ENCODE data around the gene ZNF106.

The ZNF106 gene

GRCh38 chr15:42490671-42491538, at the start of gene ZNF106:
Gene ZNF106 (minus strand): TSS chr15:42491141. CDS start chr15:42472289, 18,852 bp downstream.
- DNase-seq (ENCODE audit: low read depth in 2 of 2): peak; percentile 73 to 74

DNA sequence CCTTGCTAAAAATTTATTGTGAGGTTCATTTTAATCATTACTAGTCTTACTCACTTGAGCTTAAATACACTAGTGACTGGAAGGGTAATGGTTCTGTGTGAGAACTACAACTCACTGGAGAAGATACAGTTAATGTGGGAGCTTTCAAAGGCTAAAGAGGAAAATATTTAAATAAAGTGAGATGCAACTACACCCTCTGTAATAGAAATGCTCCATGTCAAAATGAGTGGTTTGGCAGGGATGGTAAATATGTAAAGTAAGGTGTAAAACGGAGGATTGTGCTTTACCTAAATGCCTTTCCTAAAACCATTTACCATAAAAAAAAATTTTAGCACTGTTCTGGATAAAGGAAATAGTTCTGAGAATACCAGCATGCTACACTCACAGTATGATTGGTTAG, 42.3 kb upstream of the ZNF106 start:
- DNase-seq (ENCODE audit: low read depth in 2 of 2): no peak

DNA sequence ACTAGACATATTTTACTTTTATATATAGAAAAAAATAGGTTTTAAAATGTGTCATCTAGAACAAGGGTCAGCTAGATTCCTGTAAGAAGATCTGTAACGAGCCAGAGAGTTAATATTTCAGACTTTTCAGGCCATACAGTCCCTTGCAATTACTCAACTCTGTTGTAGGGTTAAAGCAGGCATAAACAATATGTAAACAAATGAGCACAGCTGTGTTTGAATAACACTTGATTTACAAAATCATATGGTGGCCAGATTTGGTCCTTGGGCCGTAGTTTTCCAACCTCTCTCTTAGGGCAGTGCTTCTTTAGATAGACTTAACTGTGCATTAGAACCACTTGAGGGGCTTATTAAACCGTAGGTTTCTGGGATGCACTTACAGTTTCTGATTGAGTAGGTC, 38.0 kb upstream of the ZNF106 start:
- DNase-seq (ENCODE audit: low read depth in 2 of 2): no peak

GRCh38 chr15:42523331-42523730, 32.4 kb upstream of the ZNF106 start:
- DNase-seq (ENCODE audit: low read depth in 2 of 2): no peak

GRCh38 chr15:42511007-42511391, 20.1 kb upstream of the ZNF106 start:
- DNase-seq (ENCODE audit: low read depth in 2 of 2): no peak

- DNase-seq (ENCODE audit: low read depth in 2 of 2): no peak
Observed at GRCh38 chr15:42510258-42511006, 19.5 kb upstream of the ZNF106 start.

DNA sequence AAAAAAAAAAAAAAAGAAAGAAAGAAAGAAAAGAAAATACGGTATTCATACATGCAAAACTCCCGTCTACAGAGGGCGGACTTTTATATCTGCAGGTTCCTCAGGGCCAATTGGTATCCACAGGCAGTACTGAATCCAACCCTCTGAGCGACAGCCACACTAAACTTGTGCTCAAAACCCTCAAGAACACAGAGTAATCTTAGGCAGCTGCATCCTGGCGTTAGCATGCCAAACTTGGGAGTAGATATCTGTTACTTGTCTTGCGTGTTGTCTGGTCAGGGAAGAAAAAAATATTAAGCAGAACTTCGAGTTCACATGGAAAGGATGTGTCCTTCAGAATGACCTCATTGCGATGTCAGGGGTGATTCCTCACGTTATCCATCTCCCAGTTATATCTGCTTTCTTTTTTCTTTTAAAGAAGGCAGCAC, 17.3 kb upstream of the ZNF106 start:
- no peak for DNase-seq (ENCODE audit: low read depth in 2 of 2)

GRCh38 chr15:42507514-42507913, 16.6 kb upstream of the ZNF106 start:
- DNase-seq (ENCODE audit: low read depth in 2 of 2): no peak

DNA sequence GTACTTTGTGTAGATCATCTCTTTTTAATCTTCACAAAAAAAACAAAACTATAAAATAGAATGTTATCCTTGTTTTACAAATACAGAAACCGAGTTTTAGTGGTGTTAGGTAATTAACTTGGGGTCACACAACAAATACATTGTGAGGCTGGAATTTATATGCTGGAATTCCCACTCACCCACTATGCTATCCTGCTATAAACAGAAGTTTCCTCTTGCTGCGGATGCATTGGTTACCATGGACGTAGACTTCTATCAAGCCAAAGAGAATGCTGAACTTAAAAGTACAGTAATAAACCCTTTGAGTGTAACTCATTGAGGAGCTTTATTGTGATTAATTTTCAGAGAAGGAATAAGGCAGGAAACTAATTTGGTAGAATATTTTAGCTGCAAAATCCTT, 13.7 kb upstream of the ZNF106 start:
- DNase-seq (ENCODE audit: low read depth in 2 of 2): no peak

GRCh38 chr15:42503825-42504224, 12.9 kb upstream of the ZNF106 start:
- DNase-seq (ENCODE audit: low read depth in 2 of 2): no peak

GRCh38 chr15:42502477-42502876, 11.5 kb upstream of the ZNF106 start:
- DNase-seq (ENCODE audit: low read depth in 2 of 2): no peak

DNA sequence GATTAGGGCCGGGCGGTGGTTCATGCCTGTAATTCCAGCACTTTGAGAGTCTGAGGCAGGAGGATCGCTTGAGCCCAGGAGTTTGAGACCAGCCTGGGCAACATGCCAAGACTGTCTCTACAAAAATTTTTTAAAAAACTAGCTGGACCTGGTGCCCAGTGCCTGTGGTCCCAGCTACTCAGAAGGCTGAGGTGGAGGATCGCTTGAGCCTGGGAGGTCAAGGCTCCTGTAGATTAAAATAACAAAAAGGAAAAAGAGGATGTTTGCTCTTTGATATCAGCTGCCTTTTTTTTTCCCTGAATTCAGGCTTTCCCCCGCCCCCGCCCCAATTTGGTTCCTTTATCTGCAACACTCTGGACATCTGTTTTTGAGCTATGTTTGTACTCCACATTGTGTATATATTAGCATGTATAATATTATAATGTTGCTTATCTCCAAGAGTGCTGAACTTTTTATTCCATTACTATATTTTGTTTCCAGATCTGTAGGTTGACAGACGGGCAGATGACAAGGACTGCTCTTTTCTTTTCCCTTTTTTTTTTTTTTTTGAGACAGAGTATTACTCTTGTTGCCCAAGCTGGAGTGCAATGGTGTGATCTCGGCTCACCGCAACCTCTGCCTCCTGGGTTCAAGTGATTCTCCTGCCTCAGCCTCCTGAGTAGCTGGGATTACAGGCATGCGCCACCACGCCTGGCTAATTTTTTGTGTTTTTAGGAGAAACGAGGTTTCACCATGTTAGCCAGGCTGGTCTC, 9.1 kb upstream of the ZNF106 start:
- DNase-seq (ENCODE audit: low read depth in 2 of 2): no peak

DNA sequence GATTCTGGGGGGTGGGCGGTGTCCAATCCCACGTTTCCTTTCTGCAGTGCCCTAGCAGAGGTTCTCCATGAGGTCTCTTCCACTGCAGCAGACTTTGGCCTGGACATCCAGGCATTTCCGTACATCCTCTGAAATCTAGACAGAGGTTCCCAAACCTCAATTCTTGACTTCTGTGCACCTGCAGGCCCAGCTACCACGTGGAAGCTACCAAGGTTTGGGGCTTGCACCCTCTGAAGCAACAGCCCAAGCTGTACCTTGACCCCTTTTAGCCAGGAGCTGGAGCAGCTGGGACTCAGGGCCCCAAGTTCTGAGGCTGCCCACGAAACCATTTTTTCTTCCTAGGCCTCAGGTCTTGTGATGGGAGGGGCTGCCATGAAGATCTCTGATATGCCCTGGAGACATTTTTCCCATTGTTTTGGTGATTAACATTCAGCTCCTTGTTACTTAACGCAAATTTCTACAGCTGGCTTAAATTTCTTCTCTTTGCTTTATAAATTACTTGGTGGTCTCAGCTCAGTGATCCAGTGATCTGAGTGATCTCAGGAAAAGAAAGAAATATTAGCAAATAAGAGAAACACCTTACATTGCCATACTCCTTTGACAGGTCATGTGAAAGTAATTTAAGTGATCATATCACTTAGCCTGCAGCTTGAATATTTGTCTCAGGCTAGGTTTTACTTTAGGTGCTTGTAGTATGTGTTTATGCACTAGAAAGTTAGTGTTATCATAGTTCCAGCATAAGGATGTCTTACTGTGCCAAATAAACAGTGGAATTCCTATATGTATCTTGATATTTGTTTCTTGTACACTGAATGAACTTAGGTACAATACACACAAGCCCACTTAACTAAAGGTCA, 7.5 kb upstream of the ZNF106 start:
- no peak for DNase-seq (ENCODE audit: low read depth in 2 of 2)

DNA sequence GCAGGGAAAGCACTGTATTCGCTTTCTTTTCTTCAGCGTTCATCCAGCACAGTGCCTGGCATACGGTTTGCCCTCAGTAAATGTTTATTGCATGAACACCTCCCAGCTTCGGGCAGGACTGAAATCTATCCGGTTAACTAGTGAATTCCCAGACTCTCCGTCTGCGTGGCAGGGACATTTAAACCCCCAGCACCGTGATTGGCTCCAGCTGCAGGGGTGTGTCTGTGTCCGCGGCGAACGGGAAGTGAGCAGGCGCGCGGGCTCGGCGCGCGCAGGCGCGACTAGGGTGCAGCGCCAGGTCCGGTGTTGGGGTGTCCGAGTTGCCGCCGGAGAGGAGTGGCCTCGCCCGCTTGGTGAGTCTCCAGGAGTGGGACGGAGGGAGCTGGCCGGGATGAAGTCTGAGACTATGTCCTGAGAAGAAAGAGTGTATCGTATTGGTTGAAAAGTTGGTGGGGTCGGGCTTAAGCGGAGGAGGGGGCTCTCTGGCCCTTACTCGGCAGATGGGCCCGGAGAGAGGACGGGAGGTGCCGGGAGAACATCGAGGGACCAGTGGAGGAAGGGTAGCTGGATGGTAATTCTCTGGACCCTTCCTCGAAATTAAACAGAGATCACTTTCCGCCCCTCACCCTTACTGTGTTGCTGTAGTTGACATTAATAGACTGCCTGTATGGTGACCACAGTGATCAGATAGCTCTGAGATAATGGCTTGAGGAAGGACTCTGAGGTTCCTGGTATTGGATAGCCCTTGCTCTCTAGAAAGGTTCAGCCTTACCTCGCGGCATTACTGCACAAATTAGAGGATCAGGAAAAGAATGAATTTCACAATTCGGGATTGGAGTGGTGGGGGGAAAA, 4.6 kb upstream of the ZNF106 start, which contains the start of gene SNAP23:
SNAP23 (plus strand) TSS at position 274 of the 852 bp plus-strand sequence. CDS start 16,213 bp downstream, outside the sequence.
- DNase-seq (ENCODE audit: low read depth in 2 of 2): peak; percentile 57 to 64

DNA sequence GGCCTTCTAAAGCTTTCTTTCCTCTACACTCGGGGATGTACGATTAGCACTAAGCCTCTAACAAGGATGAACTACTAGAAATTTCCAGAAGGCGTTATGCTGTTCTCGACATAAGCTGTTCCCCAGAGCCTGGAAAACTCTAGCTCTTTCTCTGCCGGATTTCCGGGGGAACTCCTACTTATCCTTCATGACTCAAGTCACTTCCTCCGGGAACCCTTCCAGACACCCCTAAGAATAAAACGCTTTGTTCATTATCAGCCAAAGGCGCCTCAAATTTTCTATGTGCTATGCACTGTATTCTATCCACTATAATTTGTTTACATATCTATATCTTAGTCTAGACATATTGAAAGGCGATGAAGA, 4.0 kb upstream of the ZNF106 start:
- peak in 1 of 2 donors; percentile 27 for DNase-seq (ENCODE audit: low read depth in 2 of 2)

DNA sequence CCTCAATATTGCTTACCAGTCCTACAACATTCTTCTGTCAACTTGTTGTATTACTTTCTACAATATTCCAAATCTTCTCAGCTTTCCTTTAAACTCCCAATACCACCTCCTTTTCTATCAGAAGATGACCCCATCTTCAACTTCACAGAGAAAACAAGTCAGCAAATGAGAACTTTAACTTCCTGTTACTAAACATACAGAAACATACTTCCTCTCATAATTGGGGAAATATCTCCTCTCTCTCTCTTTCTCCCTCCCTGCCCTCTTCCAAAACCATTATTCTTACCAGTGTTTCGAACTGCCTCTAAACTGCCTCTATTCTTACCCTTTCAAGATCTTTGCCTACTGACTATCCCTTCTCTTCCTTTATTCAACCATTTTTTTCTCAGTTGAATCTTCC, 2.7 kb upstream of the ZNF106 start:
- no peak for DNase-seq (ENCODE audit: low read depth in 2 of 2)

DNA sequence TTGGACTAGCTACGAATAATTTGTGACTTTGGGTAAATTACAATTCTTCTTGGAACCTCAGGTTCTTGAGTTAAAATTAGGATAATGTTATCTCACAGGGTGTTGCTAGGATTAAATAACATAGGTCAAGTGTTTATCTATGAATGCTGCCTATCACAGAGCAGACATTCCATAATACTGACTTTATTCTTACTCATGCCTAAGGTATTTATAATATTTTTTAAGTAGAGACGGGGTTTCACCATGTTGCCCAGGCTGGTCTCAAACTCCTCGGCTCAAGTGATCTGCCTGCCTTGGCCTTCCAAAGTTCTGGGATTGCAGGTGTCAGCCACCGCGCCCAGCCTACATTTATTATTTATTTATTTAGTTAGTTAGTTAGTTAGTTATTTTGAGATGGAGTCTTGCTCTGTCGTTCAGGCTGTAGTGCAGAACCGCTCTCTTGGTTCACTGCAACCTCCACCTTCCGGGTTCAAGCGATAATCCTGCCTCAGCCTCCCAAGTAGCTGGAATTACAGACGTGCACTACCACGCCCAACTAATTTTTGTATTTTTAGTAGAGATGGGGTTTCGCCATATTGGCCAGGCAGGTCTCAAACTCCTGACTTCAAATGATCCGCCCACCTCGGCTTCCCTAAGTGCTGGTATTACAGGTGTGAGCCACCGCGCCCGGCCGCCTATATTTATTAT, 741 bp upstream of the ZNF106 start:
- no peak for DNase-seq (ENCODE audit: low read depth in 2 of 2)

DNA sequence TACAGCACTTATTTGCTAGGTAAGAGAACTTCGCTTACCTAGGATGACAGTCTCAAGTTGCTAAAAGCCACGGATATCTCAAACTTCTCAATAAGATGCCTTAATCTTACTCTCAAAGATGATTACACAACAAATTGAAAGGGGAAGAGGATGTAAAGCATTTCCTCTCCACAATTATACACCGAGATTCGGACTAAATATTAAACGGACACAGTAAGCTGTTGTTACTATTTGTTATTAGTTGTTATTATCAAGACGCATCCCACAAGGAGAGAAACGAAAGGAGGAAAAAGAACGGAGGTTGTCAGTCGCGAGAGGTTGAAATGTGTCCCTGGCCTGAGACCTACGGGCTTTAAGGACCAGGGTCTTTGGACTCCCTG, 660 bp downstream of the ZNF106 start:
- DNase-seq (ENCODE audit: low read depth in 2 of 2): no peak

DNA sequence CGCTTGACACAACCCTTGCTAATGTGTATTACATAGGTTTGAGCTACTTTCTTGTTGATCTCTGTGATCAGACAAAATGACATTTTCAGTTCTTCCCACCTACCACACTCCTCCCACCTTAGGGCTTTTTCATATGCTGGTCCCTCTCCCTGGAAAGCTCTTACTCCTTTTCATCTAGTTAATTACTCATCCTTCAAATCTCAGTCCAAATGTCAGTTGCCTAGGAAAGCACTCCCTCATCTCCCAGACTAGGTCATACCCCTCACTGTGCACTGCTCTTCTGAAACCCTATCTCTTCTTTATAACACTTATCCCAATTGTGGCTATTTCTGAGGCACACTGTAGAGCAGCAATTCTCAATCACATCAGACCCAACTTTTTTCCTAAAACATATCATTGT, 7.3 kb downstream of the ZNF106 start:
- no peak for DNase-seq (ENCODE audit: low read depth in 2 of 2)

DNA sequence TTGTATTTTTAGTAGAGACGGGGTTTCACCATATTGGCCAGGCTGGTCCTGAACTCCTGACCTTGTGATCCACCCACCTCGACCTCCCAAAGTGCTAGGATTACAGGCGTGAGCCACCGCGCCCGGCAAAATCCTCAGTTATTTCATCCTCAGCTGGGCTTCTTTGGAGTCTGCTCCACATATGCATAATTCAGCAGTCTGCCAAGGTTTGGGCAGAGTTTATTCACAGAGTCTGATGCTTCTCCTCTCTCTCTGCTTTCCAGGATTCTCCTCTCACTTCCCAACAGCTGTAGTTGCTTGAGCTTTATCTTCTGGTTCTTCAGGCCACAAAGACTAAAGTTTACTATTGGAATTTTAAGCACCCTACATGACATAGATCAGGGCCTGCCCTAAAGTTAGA, 8.2 kb downstream of the ZNF106 start:
- no peak for DNase-seq (ENCODE audit: low read depth in 2 of 2)
